Measurements from ENCODE around the gene OR4D2. TPM values are rescaled to one million over a fixed set of nuclear protein-coding genes. Genes with fewer than 3 reads are reported as not detected.

The OR4D2 gene
- total RNA-seq, 4 donors from 2014 or later: not detected

- no peak overlapping the region for H3K4me3 ChIP-seq (ENCODE audit: low read depth, poor library complexity, severe bottlenecking)
- intact Hi-C loops (cut with DNase I; ENCODE audit: low total_unique reads): no loop called here
- TF ChIP-seq POLR2A (IDR thresholded peaks at IDR 0.05): no peak
- WGBS, 2 donors: 56 to 63% methylated on average over 7 of the region's 7 CpGs
- peak in 1 of 2 donors; percentile 70 for DNase-seq (ENCODE audit: low spot score in 2 of 2)
Measured at GRCh38 chr17:58187675-58188074, 20.9 kb downstream of the OR4D2 start.

GRCh38 chr17:58189436-58190146 lies 22.8 kb downstream of the OR4D2 start:
- DNase-seq (ENCODE audit: low spot score in 2 of 2): peak; percentile 28 to 82
- H3K4me3 ChIP-seq (ENCODE audit: low read depth, poor library complexity, severe bottlenecking): no peak overlapping the region
- TF ChIP-seq POLR2A (IDR thresholded peaks at IDR 0.05) (no peak), CTCF (IDR thresholded peaks at IDR 0.05) (no peak)
- WGBS, 2 donors: 37% methylated on average over 11 of the region's 11 CpGs
- intact Hi-C loops (cut with DNase I; ENCODE audit: low total_unique reads): no loop called here

GRCh38 chr17:58191241-58191896 lies 24.6 kb downstream of the OR4D2 start:
- 42 to 47% methylated on average over 14 of the region's 14 CpGs for WGBS, 2 donors
- no peak for DNase-seq (ENCODE audit: low spot score in 2 of 2)
- intact Hi-C loops (cut with DNase I; ENCODE audit: low total_unique reads): no loop called here
- no peak overlapping the region for H3K4me3 ChIP-seq (ENCODE audit: low read depth, poor library complexity, severe bottlenecking)
- TF ChIP-seq POLR2A (IDR thresholded peaks at IDR 0.05) (no peak), CTCF (IDR thresholded peaks at IDR 0.05) (no peak)

- intact Hi-C loops (cut with DNase I; ENCODE audit: low total_unique reads): no loop called here
- no peak for TF ChIP-seq POLR2A (IDR thresholded peaks at IDR 0.05)
- no peak for TF ChIP-seq CTCF (IDR thresholded peaks at IDR 0.05)
- no peak for DNase-seq (ENCODE audit: low spot score in 2 of 2)
- 44 to 50% methylated on average over 6 of the region's 6 CpGs for WGBS, 2 donors
- no peak within 1 kb of the TSS for H3K4me3 ChIP-seq (ENCODE audit: low read depth, poor library complexity, severe bottlenecking)
Measured at GRCh38 chr17:58192612-58193011, 25.8 kb downstream of the OR4D2 start, which contains the start of gene EPX. Gene EPX (plus strand): TSS chr17:58192726. CDS start chr17:58192847, 121 bp downstream.

GRCh38 chr17:58193641-58194255 lies 27.0 kb downstream of the OR4D2 start:
- H3K4me3 ChIP-seq (ENCODE audit: low read depth, poor library complexity, severe bottlenecking): no peak overlapping the region
- intact Hi-C loops (cut with DNase I; ENCODE audit: low total_unique reads): no loop called here
- WGBS, 2 donors: 67 to 82% methylated on average over 5 to 18 of the region's 18 CpGs

More at GRCh38 chr17:58193641-58194255, 27.0 kb downstream of the OR4D2 start:
- TF ChIP-seq CTCF (IDR thresholded peaks at IDR 0.05): no peak
- TF ChIP-seq POLR2A (IDR thresholded peaks at IDR 0.05): no peak
- no peak for DNase-seq (ENCODE audit: low spot score in 2 of 2)
